SK-N-SH (cell line): ENCODE data around the gene PPARGC1A. TPM values are rescaled to one million over a fixed set of nuclear protein-coding genes. Genes with fewer than 3 reads are reported as not detected.

ENCODE experiments used
- CTCF ChIA-PET: fragments of 300-600, 350-600 bp; formaldehyde crosslinking; extraction: SDS; loops from one replicate; lab custom pipeline; 2021; lab: Yijun Ruan, JAX
- POLR2A ChIA-PET: fragments of 350-600 bp; sonication (Branson Sonifier 250); formaldehyde crosslinking; extraction: SDS; loops from one replicate; lab custom pipeline; 2020; ENCODE audit warnings: antibody characterized with exemption, inconsistent platforms; lab: Yijun Ruan, JAX
- DNase-seq: peaks from one replicate; pipeline ENCODE4 v3.0.0; 2012
- H2AFZ ChIP-seq: fragments of 200-600 bp; sonication (generic); 2 replicates; pipeline ENCODE4 v1.8.1; 2016; ENCODE audit warnings: antibody characterized with exemption, mild to moderate bottlenecking, low read depth
- H3F3A ChIP-seq: fragments of 200-600 bp; sonication (generic); replicated peaks from 2 replicates; pipeline ENCODE3; 2016; ENCODE audit warnings: antibody characterized with exemption, mild to moderate bottlenecking; ENCODE audit not compliant: insufficient read depth
- H3K27ac ChIP-seq, 2 experiments: fragments of 200-500 bp in 1 of 2; fragments of 200-600 bp in 1 of 2; sonication (Bioruptor generic) in 1 of 2; sonication (generic), shearing (Covaris generic) in 1 of 2; 2 replicates each; pipeline versions ENCODE4 v1.5.1 to v1.6.1; 2014 to 2016; ENCODE audit warnings: low read depth in 2 of 2, inconsistent platforms in 1 of 2, low read length in 1 of 2, mild to moderate bottlenecking in 1 of 2, mixed read lengths in 1 of 2
- H3K27me3 ChIP-seq: fragments of 200-600 bp; sonication (generic), shearing (Covaris generic); 2 replicates; pipeline ENCODE4 v1.6.1; 2016; ENCODE audit warnings: mixed run types; ENCODE audit not compliant: insufficient read depth
- H3K36me3 ChIP-seq, 2 experiments: fragments of 200-500 bp in 1 of 2; fragments of 200-600 bp in 1 of 2; sonication (Bioruptor generic) in 1 of 2; sonication (generic) in 1 of 2; replicated peaks in 1 of 2; 2 replicates each; pipeline versions ENCODE3 to v1.5.1; 2014 to 2016; ENCODE audit warnings: low read length in 1 of 2, mild to moderate bottlenecking in 1 of 2; ENCODE audit not compliant: insufficient read depth in 2 of 2, control insufficient read depth in 1 of 2
- H3K4me1 ChIP-seq, 2 experiments: fragments of 200-500 bp in 1 of 2; fragments of 200-600 bp in 1 of 2; sonication (Bioruptor generic) in 1 of 2; sonication (generic), shearing (Covaris generic) in 1 of 2; 2 replicates each; pipeline versions ENCODE4 v1.5.1 to v1.6.1; 2014 to 2016; ENCODE audit warnings: low read depth in 1 of 2, low read length in 1 of 2, mixed run types in 1 of 2; ENCODE audit not compliant: insufficient read depth in 2 of 2, control insufficient read depth in 1 of 2
- H3K4me2 ChIP-seq: fragments of 200-600 bp; sonication (generic), shearing (Covaris generic); 2 replicates; pipeline ENCODE4 v1.6.1; 2017; ENCODE audit warnings: mixed run types
- H3K4me3 ChIP-seq, 2 experiments: fragments of 200-500 bp in 1 of 2; fragments of 200-600 bp in 1 of 2; sonication (Bioruptor generic) in 1 of 2; sonication (generic), shearing (Covaris generic) in 1 of 2; 2 replicates each; pipeline versions ENCODE4 v1.5.1 to v1.8.1; 2014 to 2016; ENCODE audit warnings: low read depth in 2 of 2, inconsistent platforms in 1 of 2, low read length in 1 of 2, mild to moderate bottlenecking in 1 of 2, mixed read lengths in 1 of 2, moderate library complexity in 1 of 2
- H3K79me2 ChIP-seq: fragments of 200-600 bp; sonication (generic); 2 replicates; pipeline ENCODE4 v1.8.1; 2017; ENCODE audit warnings: mild to moderate bottlenecking; ENCODE audit not compliant: insufficient read depth
- H3K9ac ChIP-seq: fragments of 200-600 bp; sonication (generic); 2 replicates; pipeline ENCODE4 v1.6.1; 2017; ENCODE audit warnings: mixed run types
- H3K9me2 ChIP-seq: fragments of 200-600 bp; sonication (generic); 2 replicates; pipeline ENCODE4 v1.6.1; 2017; ENCODE audit warnings: mixed run types
- H3K9me3 ChIP-seq: fragments of 200-600 bp; sonication (generic); 2 replicates; pipeline ENCODE4 v1.6.1; 2017; ENCODE audit warnings: mixed run types, mild to moderate bottlenecking, moderate library complexity
- H4K20me1 ChIP-seq: fragments of 200-600 bp; sonication (generic); 2 replicates; pipeline ENCODE4 v1.6.1; 2017; ENCODE audit warnings: mild to moderate bottlenecking, mixed run types; ENCODE audit not compliant: insufficient read depth
- CHD2 ChIP-seq: fragments of 150-350 bp; IDR thresholded peaks from 2 replicates; pipeline ENCODE4 v1.6.1; 2018; ENCODE audit warnings: low read length; ENCODE audit not compliant: partially characterized antibody
- EP300 ChIP-seq, 2 experiments: IDR thresholded peaks; 2 replicates each; pipeline versions ENCODE4 v1.4.0 to v1.6.1; 2012; ENCODE audit warnings: borderline replicate concordance in 1 of 2, low read depth in 1 of 2, low read length in 1 of 2
- EZH2phosphoT487 ChIP-seq: fragments of 200-600 bp; sonication (generic); IDR thresholded peaks from 2 replicates; pipeline ENCODE4 v1.6.1; 2017; ENCODE audit warnings: low read depth, mixed run types, mild to moderate bottlenecking, antibody characterized with exemption, moderate library complexity, borderline replicate concordance
- GATA2 ChIP-seq: sonication (generic); formaldehyde crosslinking; IDR thresholded peaks from 2 replicates; pipeline ENCODE4 v1.5.0; 2020; ENCODE audit warnings: mild to moderate bottlenecking, missing genetic modification reagents
- JUND ChIP-seq: IDR thresholded peaks from 2 replicates; pipeline ENCODE4 v1.4.0; 2012
- MEF2A ChIP-seq: IDR thresholded peaks from 2 replicates; pipeline ENCODE4 v1.4.0; 2012; ENCODE audit warnings: low read depth, borderline replicate concordance
- NFIC ChIP-seq: IDR thresholded peaks from 2 replicates; pipeline ENCODE4 v1.4.0; 2012; ENCODE audit warnings: borderline replicate concordance
- PBX3 ChIP-seq: IDR thresholded peaks from 2 replicates; pipeline ENCODE4; 2012
- POLR2AphosphoS5 ChIP-seq: IDR thresholded peaks from 2 replicates; pipeline ENCODE4 v1.6.1; 2012; ENCODE audit warnings: low read depth, low read length
- RCOR1 ChIP-seq: fragments of 150-350 bp; IDR thresholded peaks from 2 replicates; pipeline ENCODE4 v1.6.1; 2017; ENCODE audit warnings: antibody characterized with exemption, low read length
- REST ChIP-seq: IDR thresholded peaks from 2 replicates; pipeline ENCODE4 v1.6.1; 2012; ENCODE audit warnings: mild to moderate bottlenecking, low read depth, low read length, moderate library complexity
- SMC3 ChIP-seq: IDR thresholded peaks from 2 replicates; pipeline ENCODE4 v1.6.1; 2012; ENCODE audit warnings: low read depth, low read length, improper control_type of control experiment
- TEAD4 ChIP-seq: IDR thresholded peaks from 2 replicates; pipeline ENCODE4 v1.4.0; 2012; ENCODE audit warnings: mild to moderate bottlenecking, borderline replicate concordance; ENCODE audit not compliant: insufficient read depth
- WGBS: methylation state at CpG from one replicate; pipeline ENCODE4 v1.1.6; 2017; ENCODE audit warnings: low lambda C conversion rate; 5-methylcytosine and 5-hydroxymethylcytosine counted together
- polyA plus RNA-seq, 3 experiments: library from polyadenylated mRNA; depleted of rRNA; stranded (reverse); fragments of >200 nt; gene quantifications; 2 replicates each; pipeline ENCODE4 v1.2.3, GENCODE V29; 2012
- TF ChIP-seq, protein P1 (sequence below): IDR thresholded peaks from 2 replicates; pipeline ENCODE4 v1.4.0; 2012; ENCODE audit warnings: low read depth, borderline replicate concordance
- TF ChIP-seq, protein P2 (sequence below): IDR thresholded peaks from 2 replicates; pipeline ENCODE4 v1.4.0; 2012; ENCODE audit warnings: low read depth, borderline replicate concordance
- TF ChIP-seq, protein P3 (sequence below): fragments of 200-600 bp; sonication (generic); IDR thresholded peaks from 2 replicates; pipeline ENCODE4 v1.6.1; 2017; ENCODE audit warnings: antibody characterized with exemption, mild to moderate bottlenecking, moderate library complexity

PPARGC1A gene
- polyA plus RNA-seq, 1 of the 3 experiments (the other 2 are of a cell fraction): 0.07 TPM

GRCh38 chr4:23814996-23815660 is 74.7 kb downstream of the PPARGC1A start:
- no peaks in the 10 kb centered on the region for H3K36me3 ChIP-seq
- no peak overlapping the region for H3K27ac ChIP-seq
- ChIA-PET CTCF (interaction anchor here (1.3 kb wide), 1 partner anchor 10 kb away, joined by 3 read pairs; no protein-coding TSS in a partner anchor), POLR2A (no interaction called here)
- H3K4me1 ChIP-seq: no peaks in the 10 kb centered on the region
- whole genome bisulfite sequencing: 69% methylated on average over 8 of the region's 8 CpGs
- TF ChIP-seq JUND (no peak), RCOR1 (no peak), REST (no peak), POLR2AphosphoS5 (no peak), TEAD4 (no peak)
- TF ChIP-seq, protein P1, sequence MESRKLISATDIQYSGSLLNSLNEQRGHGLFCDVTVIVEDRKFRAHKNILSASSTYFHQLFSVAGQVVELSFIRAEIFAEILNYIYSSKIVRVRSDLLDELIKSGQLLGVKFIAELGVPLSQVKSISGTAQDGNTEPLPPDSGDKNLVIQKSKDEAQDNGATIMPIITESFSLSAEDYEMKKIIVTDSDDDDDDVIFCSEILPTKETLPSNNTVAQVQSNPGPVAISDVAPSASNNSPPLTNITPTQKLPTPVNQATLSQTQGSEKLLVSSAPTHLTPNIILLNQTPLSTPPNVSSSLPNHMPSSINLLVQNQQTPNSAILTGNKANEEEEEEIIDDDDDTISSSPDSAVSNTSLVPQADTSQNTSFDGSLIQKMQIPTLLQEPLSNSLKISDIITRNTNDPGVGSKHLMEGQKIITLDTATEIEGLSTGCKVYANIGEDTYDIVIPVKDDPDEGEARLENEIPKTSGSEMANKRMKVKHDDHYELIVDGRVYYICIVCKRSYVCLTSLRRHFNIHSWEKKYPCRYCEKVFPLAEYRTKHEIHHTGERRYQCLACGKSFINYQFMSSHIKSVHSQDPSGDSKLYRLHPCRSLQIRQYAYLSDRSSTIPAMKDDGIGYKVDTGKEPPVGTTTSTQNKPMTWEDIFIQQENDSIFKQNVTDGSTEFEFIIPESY: no peak
- TF ChIP-seq, protein P2, sequence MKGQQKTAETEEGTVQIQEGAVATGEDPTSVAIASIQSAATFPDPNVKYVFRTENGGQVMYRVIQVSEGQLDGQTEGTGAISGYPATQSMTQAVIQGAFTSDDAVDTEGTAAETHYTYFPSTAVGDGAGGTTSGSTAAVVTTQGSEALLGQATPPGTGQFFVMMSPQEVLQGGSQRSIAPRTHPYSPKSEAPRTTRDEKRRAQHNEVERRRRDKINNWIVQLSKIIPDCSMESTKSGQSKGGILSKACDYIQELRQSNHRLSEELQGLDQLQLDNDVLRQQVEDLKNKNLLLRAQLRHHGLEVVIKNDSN: no peak
- DNase-seq: no peak
- H3K9ac ChIP-seq: no peak overlapping the region
- no peaks in the 10 kb centered on the region for H3K27me3 ChIP-seq
- H3K9me2 ChIP-seq: no peaks in the 10 kb centered on the region
- H4K20me1 ChIP-seq: no peaks in the 10 kb centered on the region
- no peak overlapping the region for H3K4me2 ChIP-seq
- no peaks in the 10 kb centered on the region for H3K79me2 ChIP-seq
- no peaks in the 10 kb centered on the region for H3F3A ChIP-seq
- no peak overlapping the region for H3K4me3 ChIP-seq
- no peak overlapping the region for H2AFZ ChIP-seq
- H3K9me3 ChIP-seq: no peaks in the 10 kb centered on the region

- H3F3A ChIP-seq: no peaks in the 10 kb centered on the region
- no peaks in the 10 kb centered on the region for H4K20me1 ChIP-seq
- no peak for DNase-seq
- 66% methylated on average over 2 of the region's 2 CpGs for WGBS
- H3K27me3 ChIP-seq: no peaks in the 10 kb centered on the region
- H2AFZ ChIP-seq: no peak overlapping the region
- H3K36me3 ChIP-seq: no peaks in the 10 kb centered on the region
- H3K9ac ChIP-seq: no peak overlapping the region
- no peaks in the 10 kb centered on the region for H3K4me1 ChIP-seq
- H3K27ac ChIP-seq: no peak overlapping the region
- CTCF ChIA-PET: interaction anchor here (1.3 kb wide), 1 partner anchor 10 kb away, joined by 3 read pairs; no protein-coding TSS in a partner anchor
- no peak overlapping the region for H3K4me2 ChIP-seq
- H3K79me2 ChIP-seq: no peaks in the 10 kb centered on the region
- H3K9me2 ChIP-seq: no peaks in the 10 kb centered on the region
- no peak overlapping the region for H3K4me3 ChIP-seq
- H3K9me3 ChIP-seq: no peaks in the 10 kb centered on the region
- POLR2A ChIA-PET: no interaction called here
- TF ChIP-seq EZH2phosphoT487: no peak
- no peak for TF ChIP-seq EP300 (IDR thresholded peaks at IDR 0.05; ENCODE audit: borderline replicate concordance in 1 of 2, low read depth in 1 of 2, low read length in 1 of 2)
- TF ChIP-seq JUND: no peak
- TF ChIP-seq CHD2: no peak
- no peak for TF ChIP-seq PBX3
- TF ChIP-seq, protein P3, sequence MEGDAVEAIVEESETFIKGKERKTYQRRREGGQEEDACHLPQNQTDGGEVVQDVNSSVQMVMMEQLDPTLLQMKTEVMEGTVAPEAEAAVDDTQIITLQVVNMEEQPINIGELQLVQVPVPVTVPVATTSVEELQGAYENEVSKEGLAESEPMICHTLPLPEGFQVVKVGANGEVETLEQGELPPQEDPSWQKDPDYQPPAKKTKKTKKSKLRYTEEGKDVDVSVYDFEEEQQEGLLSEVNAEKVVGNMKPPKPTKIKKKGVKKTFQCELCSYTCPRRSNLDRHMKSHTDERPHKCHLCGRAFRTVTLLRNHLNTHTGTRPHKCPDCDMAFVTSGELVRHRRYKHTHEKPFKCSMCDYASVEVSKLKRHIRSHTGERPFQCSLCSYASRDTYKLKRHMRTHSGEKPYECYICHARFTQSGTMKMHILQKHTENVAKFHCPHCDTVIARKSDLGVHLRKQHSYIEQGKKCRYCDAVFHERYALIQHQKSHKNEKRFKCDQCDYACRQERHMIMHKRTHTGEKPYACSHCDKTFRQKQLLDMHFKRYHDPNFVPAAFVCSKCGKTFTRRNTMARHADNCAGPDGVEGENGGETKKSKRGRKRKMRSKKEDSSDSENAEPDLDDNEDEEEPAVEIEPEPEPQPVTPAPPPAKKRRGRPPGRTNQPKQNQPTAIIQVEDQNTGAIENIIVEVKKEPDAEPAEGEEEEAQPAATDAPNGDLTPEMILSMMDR: no peak
- TF ChIP-seq NFIC: no peak
- TF ChIP-seq MEF2A: no peak
- no peak for TF ChIP-seq GATA2 (CRISPR knock-in tag)
- TF ChIP-seq, protein P2: no peak
- no peak for TF ChIP-seq SMC3
These were observed 75.3 kb downstream of the PPARGC1A start for GRCh38 chr4:23814587-23814986.
